Spleen (tissue), 7 donors: Measurements from ENCODE around the gene TIRAP.

Experiments
- CTCF ChIP-seq, 11 experiments: fragments of 200-600 bp in 7 of 11; fragments of 450-650 bp in 4 of 11; sonication (generic) in 4 of 11; IDR thresholded peaks in 8 of 11; conservative IDR thresholded peaks in 3 of 11; 1 replicate in 7 of 11; 2 replicates in 4 of 11; pipeline versions ENCODE4 v1.4.0 to v1.8.0; 2016 to 2021; ENCODE audit warnings: antibody characterized with exemption in 11 of 11, inconsistent platforms in 4 of 11, mild to moderate bottlenecking in 1 of 11
- POLR2AphosphoS5 ChIP-seq, 3 donors: sonication (generic); formaldehyde crosslinking; IDR thresholded peaks; one replicate each; pipeline ENCODE4 v1.5.1; 2017; ENCODE audit warnings: antibody characterized with exemption in 3 of 3
- donor health status: DM: no; HTN: no; CAD: no; lungs with moderate emphysema.
- donor health status: DM: no; HTN: no; CAD: no.
- donor health status: DM: no; HTN: no; CAD: no.

- no peak for TF ChIP-seq CTCF (IDR thresholded peaks at IDR 0.05 in 8 of 11, conservative IDR thresholded peaks at IDR 0.05 in 3 of 11)
- no peak for TF ChIP-seq POLR2AphosphoS5 (IDR thresholded peaks at IDR 0.05)
These were observed 58.2 kb downstream of the TIRAP start for GRCh38 chr11:126340960-126341606.
